K562 (cell line): Measurements from ENCODE around the gene CASKIN1. TPM values are rescaled to one million over a fixed set of nuclear protein-coding genes. Genes with fewer than 3 reads are reported as not detected.

Experiments used
- HNRNPLL ChIP-seq: fragments of 200-400 bp; formaldehyde crosslinking; IDR thresholded peaks from 2 replicates; pipeline ENCODE4 v1.6.1; 2017; ENCODE audit warnings: low read length, low read depth, mild to moderate bottlenecking; ENCODE audit not compliant: poor library complexity, severe bottlenecking
- KDM5B ChIP-seq: fragments of 200-600 bp; sonication (generic); IDR thresholded peaks from 2 replicates; pipeline ENCODE4 v1.6.1; 2012; ENCODE audit warnings: low read depth, mild to moderate bottlenecking, moderate library complexity, low read length, control low read depth, inconsistent platforms; ENCODE audit not compliant: insufficient replicate concordance
- KLF13 ChIP-seq: fragments of 450-650 bp; IDR thresholded peaks from 2 replicates; pipeline ENCODE4 v1.6.1; 2016; ENCODE audit warnings: missing genetic modification characterization, low read depth, mild to moderate bottlenecking, missing compliant biosample characterization, moderate library complexity, borderline replicate concordance
- MBD2 ChIP-seq: sonication (generic); IDR thresholded peaks from 2 replicates; pipeline ENCODE4 v1.6.1; 2016; ENCODE audit warnings: low read depth, borderline replicate concordance
- NBN ChIP-seq: fragments of 450-650 bp; IDR thresholded peaks from 2 replicates; pipeline ENCODE4 v1.6.1; 2016; ENCODE audit warnings: low read depth, mild to moderate bottlenecking
- NONO ChIP-seq, 2 experiments: fragments of 200-400 bp in 1 of 2; fragments of 450-650 bp in 1 of 2; formaldehyde crosslinking in 1 of 2; IDR thresholded peaks; 2 replicates each; pipeline ENCODE4 v1.6.1; 2017; ENCODE audit warnings: low read depth in 2 of 2, mild to moderate bottlenecking in 2 of 2, moderate library complexity in 2 of 2, low read length in 1 of 2
- POLR2A ChIP-seq: fragments of 450-650 bp; conservative IDR thresholded peaks from 2 replicates; pipeline ENCODE4 v1.6.1; 2016
- POLR2H ChIP-seq: IDR thresholded peaks from 2 replicates; pipeline ENCODE4 v1.6.1; 2016; ENCODE audit warnings: missing genetic modification characterization, low read depth, mild to moderate bottlenecking, control low read depth, missing compliant biosample characterization, moderate library complexity
- SMARCE1 ChIP-seq: fragments of 450-650 bp; IDR thresholded peaks from 2 replicates; pipeline ENCODE4 v1.7.1; 2016; ENCODE audit warnings: mild to moderate bottlenecking
- SUPT5H ChIP-seq: fragments of 450-650 bp; IDR thresholded peaks from 2 replicates; pipeline ENCODE4 v1.6.1; 2016
- ZNF224 ChIP-seq: sonication (generic); formaldehyde crosslinking; IDR thresholded peaks from 2 replicates; pipeline ENCODE4 v1.8.0; 2022; ENCODE audit warnings: mild to moderate bottlenecking, missing genetic modification reagents
- ZNF384 ChIP-seq: IDR thresholded peaks from 2 replicates; pipeline ENCODE4 v1.6.1; 2012; ENCODE audit warnings: low read depth, low read length, improper control_type of control experiment
- polyA plus RNA-seq, 8 experiments: library from polyadenylated mRNA; depleted of rRNA in 4 of 8; stranded (reverse) in 5 of 8; unstranded in 3 of 8; fragments of >200 nt; fragmentation: Nextera tagmentation in 2 of 8; fragmentation: Illumina TruSeq in 1 of 8; extraction: Ambion mirVana in 2 of 8; extraction: Trizol in 1 of 8; gene quantifications; 2 replicates each; pipeline versions ENCODE4 v1.2.1 to v1.2.3, GENCODE V29; 2011 to 2014; ENCODE audit warnings: inconsistent platforms in 1 of 8, missing spikeins in 1 of 8
- total RNA-seq, 7 experiments: library from RNA; depleted of rRNA in 6 of 7; stranded (reverse); fragments of >200 nt in 6 of 7; fragmentation: Illumina TruSeq in 2 of 7; extraction: Trizol in 2 of 7; gene quantifications; 2 replicates each; pipeline versions ENCODE4 v1.2.1 to v1.2.3, GENCODE V29; 2011 to 2021; ENCODE audit warnings: low replicate concordance in 1 of 7
- TF ChIP-seq, protein P1 (sequence below): sonication (generic); formaldehyde crosslinking; IDR thresholded peaks from 2 replicates; pipeline ENCODE4 v1.8.0; 2022; ENCODE audit warnings: mild to moderate bottlenecking, missing genetic modification reagents
- TF ChIP-seq, protein P2 (sequence below): fragments of 150-350 bp; IDR thresholded peaks from 2 replicates; pipeline ENCODE4 v1.6.1; 2014; ENCODE audit warnings: low read depth, mild to moderate bottlenecking, low read length, borderline replicate concordance
- TF ChIP-seq, protein P3 (sequence below): fragments of 250-450 bp; sonication (Bioruptor Pico); IDR thresholded peaks from 2 replicates; pipeline ENCODE4 v1.5.0; 2020; ENCODE audit warnings: mild to moderate bottlenecking, borderline replicate concordance

The CASKIN1 gene
- total and polyA plus RNA-seq, 9 of the 15 experiments (the other 6 are each of a cell fraction or from before 2014, with no cell fraction given) = 0.15 to 4.5 (median 1.5) TPM; not detected in 2

DNA sequence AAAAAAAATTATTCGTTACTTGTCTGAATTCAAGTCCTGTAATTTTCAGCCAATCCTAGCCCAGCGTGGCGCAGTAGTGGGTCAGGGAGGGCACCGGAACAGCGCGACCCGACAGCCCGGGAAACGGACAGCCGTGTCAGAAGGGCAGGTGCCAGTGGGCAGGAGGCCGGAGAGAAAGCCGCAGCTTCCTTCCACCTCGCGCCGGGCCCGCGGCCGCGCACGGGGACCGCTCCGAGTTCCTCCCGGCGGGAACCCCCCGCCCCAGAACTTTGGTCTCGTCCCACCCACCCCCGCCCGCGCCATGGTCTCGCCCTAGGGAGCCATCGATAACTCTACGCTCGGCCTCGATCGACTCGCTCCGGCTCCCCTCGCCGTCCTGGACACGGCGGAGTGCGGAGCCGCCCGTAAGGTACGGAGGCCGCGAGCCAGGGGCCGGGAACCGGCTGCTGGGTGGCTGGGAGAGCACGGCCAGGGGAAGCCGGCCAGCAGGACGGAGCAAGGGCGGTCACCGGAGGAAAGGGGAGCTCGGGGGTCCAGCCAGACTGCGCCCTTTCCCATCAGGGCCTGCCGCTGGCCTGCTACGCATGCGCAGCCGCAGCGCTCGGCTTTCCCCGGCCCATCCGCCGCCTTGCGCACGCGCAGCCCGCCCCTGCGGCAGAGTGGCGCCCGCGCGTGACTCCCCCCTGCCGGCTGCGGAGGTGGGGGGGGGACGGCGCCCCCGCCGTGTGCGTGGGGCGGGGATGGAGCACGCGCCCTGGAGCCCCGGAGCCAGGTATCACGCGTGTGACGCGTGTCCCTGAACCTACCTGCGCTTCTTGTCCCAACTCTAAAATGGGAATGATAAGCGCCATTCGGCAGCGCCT, 8.9 kb upstream of the CASKIN1 start, which contains the start of gene MLST8 (continued):
- TF ChIP-seq, protein P1, sequence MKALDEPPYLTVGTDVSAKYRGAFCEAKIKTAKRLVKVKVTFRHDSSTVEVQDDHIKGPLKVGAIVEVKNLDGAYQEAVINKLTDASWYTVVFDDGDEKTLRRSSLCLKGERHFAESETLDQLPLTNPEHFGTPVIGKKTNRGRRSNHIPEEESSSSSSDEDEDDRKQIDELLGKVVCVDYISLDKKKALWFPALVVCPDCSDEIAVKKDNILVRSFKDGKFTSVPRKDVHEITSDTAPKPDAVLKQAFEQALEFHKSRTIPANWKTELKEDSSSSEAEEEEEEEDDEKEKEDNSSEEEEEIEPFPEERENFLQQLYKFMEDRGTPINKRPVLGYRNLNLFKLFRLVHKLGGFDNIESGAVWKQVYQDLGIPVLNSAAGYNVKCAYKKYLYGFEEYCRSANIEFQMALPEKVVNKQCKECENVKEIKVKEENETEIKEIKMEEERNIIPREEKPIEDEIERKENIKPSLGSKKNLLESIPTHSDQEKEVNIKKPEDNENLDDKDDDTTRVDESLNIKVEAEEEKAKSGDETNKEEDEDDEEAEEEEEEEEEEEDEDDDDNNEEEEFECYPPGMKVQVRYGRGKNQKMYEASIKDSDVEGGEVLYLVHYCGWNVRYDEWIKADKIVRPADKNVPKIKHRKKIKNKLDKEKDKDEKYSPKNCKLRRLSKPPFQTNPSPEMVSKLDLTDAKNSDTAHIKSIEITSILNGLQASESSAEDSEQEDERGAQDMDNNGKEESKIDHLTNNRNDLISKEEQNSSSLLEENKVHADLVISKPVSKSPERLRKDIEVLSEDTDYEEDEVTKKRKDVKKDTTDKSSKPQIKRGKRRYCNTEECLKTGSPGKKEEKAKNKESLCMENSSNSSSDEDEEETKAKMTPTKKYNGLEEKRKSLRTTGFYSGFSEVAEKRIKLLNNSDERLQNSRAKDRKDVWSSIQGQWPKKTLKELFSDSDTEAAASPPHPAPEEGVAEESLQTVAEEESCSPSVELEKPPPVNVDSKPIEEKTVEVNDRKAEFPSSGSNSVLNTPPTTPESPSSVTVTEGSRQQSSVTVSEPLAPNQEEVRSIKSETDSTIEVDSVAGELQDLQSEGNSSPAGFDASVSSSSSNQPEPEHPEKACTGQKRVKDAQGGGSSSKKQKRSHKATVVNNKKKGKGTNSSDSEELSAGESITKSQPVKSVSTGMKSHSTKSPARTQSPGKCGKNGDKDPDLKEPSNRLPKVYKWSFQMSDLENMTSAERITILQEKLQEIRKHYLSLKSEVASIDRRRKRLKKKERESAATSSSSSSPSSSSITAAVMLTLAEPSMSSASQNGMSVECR (CRISPR knock-in tag) = peak; percentile 72; the same call in 1 of the 2 replicates
- TF ChIP-seq NONO (IDR thresholded peaks at IDR 0.05; ENCODE audit: low read depth in 2 of 2, low read length in 1 of 2) (peak; percentile 65 to 98; a peak in 3 of 4 replicates), KDM5B (peak; percentile 84), MBD2 (peak; percentile 93), POLR2H (tag) (no peak), KLF13 (tag) (0 out of 2 replicates have a peak, but pooled peaks have one; percentile 33), NBN (peak; percentile 70; the same call in 1 of the 2 replicates), SMARCE1 (no peak), POLR2A (peak; percentile 93), ZNF224 (CRISPR knock-in tag) (no peak), HNRNPLL (peak; percentile 89), SUPT5H (peak; percentile 95), ZNF384 (peak; percentile 8; the same call in 1 of the 2 replicates)
- TF ChIP-seq, protein P2, sequence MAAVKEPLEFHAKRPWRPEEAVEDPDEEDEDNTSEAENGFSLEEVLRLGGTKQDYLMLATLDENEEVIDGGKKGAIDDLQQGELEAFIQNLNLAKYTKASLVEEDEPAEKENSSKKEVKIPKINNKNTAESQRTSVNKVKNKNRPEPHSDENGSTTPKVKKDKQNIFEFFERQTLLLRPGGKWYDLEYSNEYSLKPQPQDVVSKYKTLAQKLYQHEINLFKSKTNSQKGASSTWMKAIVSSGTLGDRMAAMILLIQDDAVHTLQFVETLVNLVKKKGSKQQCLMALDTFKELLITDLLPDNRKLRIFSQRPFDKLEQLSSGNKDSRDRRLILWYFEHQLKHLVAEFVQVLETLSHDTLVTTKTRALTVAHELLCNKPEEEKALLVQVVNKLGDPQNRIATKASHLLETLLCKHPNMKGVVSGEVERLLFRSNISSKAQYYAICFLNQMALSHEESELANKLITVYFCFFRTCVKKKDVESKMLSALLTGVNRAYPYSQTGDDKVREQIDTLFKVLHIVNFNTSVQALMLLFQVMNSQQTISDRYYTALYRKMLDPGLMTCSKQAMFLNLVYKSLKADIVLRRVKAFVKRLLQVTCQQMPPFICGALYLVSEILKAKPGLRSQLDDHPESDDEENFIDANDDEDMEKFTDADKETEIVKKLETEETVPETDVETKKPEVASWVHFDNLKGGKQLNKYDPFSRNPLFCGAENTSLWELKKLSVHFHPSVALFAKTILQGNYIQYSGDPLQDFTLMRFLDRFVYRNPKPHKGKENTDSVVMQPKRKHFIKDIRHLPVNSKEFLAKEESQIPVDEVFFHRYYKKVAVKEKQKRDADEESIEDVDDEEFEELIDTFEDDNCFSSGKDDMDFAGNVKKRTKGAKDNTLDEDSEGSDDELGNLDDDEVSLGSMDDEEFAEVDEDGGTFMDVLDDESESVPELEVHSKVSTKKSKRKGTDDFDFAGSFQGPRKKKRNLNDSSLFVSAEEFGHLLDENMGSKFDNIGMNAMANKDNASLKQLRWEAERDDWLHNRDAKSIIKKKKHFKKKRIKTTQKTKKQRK = no peak
- TF ChIP-seq, protein P3, sequence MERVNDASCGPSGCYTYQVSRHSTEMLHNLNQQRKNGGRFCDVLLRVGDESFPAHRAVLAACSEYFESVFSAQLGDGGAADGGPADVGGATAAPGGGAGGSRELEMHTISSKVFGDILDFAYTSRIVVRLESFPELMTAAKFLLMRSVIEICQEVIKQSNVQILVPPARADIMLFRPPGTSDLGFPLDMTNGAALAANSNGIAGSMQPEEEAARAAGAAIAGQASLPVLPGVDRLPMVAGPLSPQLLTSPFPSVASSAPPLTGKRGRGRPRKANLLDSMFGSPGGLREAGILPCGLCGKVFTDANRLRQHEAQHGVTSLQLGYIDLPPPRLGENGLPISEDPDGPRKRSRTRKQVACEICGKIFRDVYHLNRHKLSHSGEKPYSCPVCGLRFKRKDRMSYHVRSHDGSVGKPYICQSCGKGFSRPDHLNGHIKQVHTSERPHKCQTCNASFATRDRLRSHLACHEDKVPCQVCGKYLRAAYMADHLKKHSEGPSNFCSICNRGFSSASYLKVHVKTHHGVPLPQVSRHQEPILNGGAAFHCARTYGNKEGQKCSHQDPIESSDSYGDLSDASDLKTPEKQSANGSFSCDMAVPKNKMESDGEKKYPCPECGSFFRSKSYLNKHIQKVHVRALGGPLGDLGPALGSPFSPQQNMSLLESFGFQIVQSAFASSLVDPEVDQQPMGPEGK (CRISPR knock-in tag) = no peak
